ENCODE measurements around the gene UQCRC2. TPM values are rescaled to one million over a fixed set of nuclear protein-coding genes. Genes with fewer than 3 reads are reported as not detected.
"Not testable (repeated sequence)": the region's sequence is repeated elsewhere in the genome, so short reads cannot be mapped to it uniquely, and the experiment has no call there.

Gene UQCRC2
- total and polyA plus RNA-seq, 2 donors from 2014 or later: 199 to 314 TPM

GRCh38 chr16:22018559-22018958, 65.4 kb downstream of the UQCRC2 start:
- intact Hi-C loops (cut with DNase I): no loop called here
- Histone ChIP-seq H3K4me1 (ENCODE audit: control insufficient read depth in 2 of 3, insufficient read depth in 2 of 3, low read depth in 1 of 3, low read length in 3 of 3) (no peaks in the 10 kb centered on the region), H3K4me3 (ENCODE audit: low read length in 3 of 3) (no peak overlapping the region), H3K9ac (ENCODE audit: low read length in 3 of 3) (no peak overlapping the region), H3K27ac (ENCODE audit: low read depth in 2 of 2, low read length in 2 of 2) (no peak overlapping the region), H3K27me3 (ENCODE audit: control insufficient read depth, insufficient read depth, low read length) (no peaks in the 10 kb centered on the region), H3K9me3 (ENCODE audit: control insufficient read depth in 2 of 3, insufficient read depth in 1 of 3, low read length in 3 of 3) (no peaks in the 10 kb centered on the region), H3K36me3 (ENCODE audit: control insufficient read depth in 2 of 3, insufficient read depth in 3 of 3, low read length in 3 of 3) (no peaks in the 10 kb centered on the region)
- TF ChIP-seq, protein P1, sequence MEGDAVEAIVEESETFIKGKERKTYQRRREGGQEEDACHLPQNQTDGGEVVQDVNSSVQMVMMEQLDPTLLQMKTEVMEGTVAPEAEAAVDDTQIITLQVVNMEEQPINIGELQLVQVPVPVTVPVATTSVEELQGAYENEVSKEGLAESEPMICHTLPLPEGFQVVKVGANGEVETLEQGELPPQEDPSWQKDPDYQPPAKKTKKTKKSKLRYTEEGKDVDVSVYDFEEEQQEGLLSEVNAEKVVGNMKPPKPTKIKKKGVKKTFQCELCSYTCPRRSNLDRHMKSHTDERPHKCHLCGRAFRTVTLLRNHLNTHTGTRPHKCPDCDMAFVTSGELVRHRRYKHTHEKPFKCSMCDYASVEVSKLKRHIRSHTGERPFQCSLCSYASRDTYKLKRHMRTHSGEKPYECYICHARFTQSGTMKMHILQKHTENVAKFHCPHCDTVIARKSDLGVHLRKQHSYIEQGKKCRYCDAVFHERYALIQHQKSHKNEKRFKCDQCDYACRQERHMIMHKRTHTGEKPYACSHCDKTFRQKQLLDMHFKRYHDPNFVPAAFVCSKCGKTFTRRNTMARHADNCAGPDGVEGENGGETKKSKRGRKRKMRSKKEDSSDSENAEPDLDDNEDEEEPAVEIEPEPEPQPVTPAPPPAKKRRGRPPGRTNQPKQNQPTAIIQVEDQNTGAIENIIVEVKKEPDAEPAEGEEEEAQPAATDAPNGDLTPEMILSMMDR (IDR thresholded peaks at IDR 0.05; ENCODE audit: borderline replicate concordance, extremely low read depth, insufficient read depth): no peak
- FAIRE-seq (no peak), DNase-seq (no peak)

GRCh38 chr16:22022151-22022550, 69.0 kb downstream of the UQCRC2 start:
- Histone ChIP-seq H3K9me3 (ENCODE audit: control insufficient read depth in 2 of 3, insufficient read depth in 1 of 3, low read length in 3 of 3) (no peaks in the 10 kb centered on the region), H3K36me3 (ENCODE audit: control insufficient read depth in 2 of 3, insufficient read depth in 3 of 3, low read length in 3 of 3) (no peaks in the 10 kb centered on the region), H3K9ac (ENCODE audit: low read length in 3 of 3) (no peak overlapping the region), H3K4me1 (ENCODE audit: control insufficient read depth in 2 of 3, insufficient read depth in 2 of 3, low read depth in 1 of 3, low read length in 3 of 3) (peaks cover 0 to 6% (median 2%) of the 10 kb centered on the region in 3 donors), H3K27ac (ENCODE audit: low read depth in 2 of 2, low read length in 2 of 2) (no peak overlapping the region), H3K4me3 (ENCODE audit: low read length in 3 of 3) (no peak overlapping the region), H3K27me3 (ENCODE audit: control insufficient read depth, insufficient read depth, low read length) (no peaks in the 10 kb centered on the region)
- TF ChIP-seq, protein P1 (IDR thresholded peaks at IDR 0.05; ENCODE audit: borderline replicate concordance, extremely low read depth, insufficient read depth): no peak
- DNase-seq (no peak), FAIRE-seq (no peak)
- intact Hi-C loops (cut with DNase I): no loop called here

DNA sequence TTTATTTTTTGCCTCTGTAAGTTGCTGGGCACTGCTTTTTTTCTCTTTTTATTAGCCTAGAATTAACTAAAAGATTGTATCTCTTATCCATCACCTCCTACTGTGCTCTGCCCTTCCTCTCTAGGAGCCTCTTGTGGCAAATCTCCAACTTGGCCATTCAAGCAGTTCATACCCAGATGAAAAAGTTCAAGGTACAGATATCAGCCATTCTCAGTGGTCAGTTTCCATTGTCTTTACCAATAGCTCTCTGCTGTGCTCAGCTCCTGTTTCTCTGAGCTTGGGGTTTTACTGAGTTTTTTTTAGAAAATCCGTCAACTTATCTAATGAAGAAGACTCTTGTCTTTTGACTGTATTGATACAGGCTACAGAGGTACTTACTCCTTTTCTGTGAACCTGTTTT, 70.3 kb downstream of the UQCRC2 start:
- DNase-seq (no peak), FAIRE-seq (no peak)
- H3K9me3 ChIP-seq (ENCODE audit: control insufficient read depth in 2 of 3, insufficient read depth in 1 of 3, low read length in 3 of 3): no peaks in the 10 kb centered on the region
- H3K27me3 ChIP-seq (ENCODE audit: control insufficient read depth, insufficient read depth, low read length): no peaks in the 10 kb centered on the region
- no peak overlapping the region for H3K9ac ChIP-seq (ENCODE audit: low read length in 3 of 3)
- peaks cover 0 to 13% (median 5%) of the 10 kb centered on the region in 3 donors for H3K4me1 ChIP-seq (ENCODE audit: control insufficient read depth in 2 of 3, insufficient read depth in 2 of 3, low read depth in 1 of 3, low read length in 3 of 3)
- no peak overlapping the region for H3K4me3 ChIP-seq (ENCODE audit: low read length in 3 of 3)
- H3K27ac ChIP-seq (ENCODE audit: low read depth in 2 of 2, low read length in 2 of 2): no peak overlapping the region
- TF ChIP-seq, protein P1 (IDR thresholded peaks at IDR 0.05; ENCODE audit: borderline replicate concordance, extremely low read depth, insufficient read depth): no peak
- intact Hi-C loops (cut with DNase I): no loop called here
- no peaks in the 10 kb centered on the region for H3K36me3 ChIP-seq (ENCODE audit: control insufficient read depth in 2 of 3, insufficient read depth in 3 of 3, low read length in 3 of 3)

- H3K4me3 ChIP-seq (ENCODE audit: low read length in 3 of 3); FAIRE-seq; H3K36me3 ChIP-seq (ENCODE audit: control insufficient read depth in 2 of 3, insufficient read depth in 3 of 3, low read length in 3 of 3); DNase-seq; H3K9me3 ChIP-seq (ENCODE audit: control insufficient read depth in 2 of 3, insufficient read depth in 1 of 3, low read length in 3 of 3); intact Hi-C loops (cut with DNase I); H3K27me3 ChIP-seq (ENCODE audit: control insufficient read depth, insufficient read depth, low read length); H3K27ac ChIP-seq (ENCODE audit: low read depth in 2 of 2, low read length in 2 of 2); H3K9ac ChIP-seq (ENCODE audit: low read length in 3 of 3): not testable (repeated sequence)
- H3K4me1 ChIP-seq (ENCODE audit: control insufficient read depth in 2 of 3, insufficient read depth in 2 of 3, low read depth in 1 of 3, low read length in 3 of 3): peaks cover 0 to 13% (median 5%) of the 10 kb centered on the region in 3 donors
These were observed 71.6 kb downstream of the UQCRC2 start for GRCh38 chr16:22024785-22025184.

Measured in kidney (tissue), 14 donors.